Loucy (cell line): ENCODE measurements around the gene SURF1.
A peak's percentile ranks its signal among the peaks of the same experiment; 100 is the strongest.

Source experiments
- H2AFZ ChIP-seq: fragments of 200-600 bp; sonication (generic); 2 replicates; pipeline ENCODE4 v1.6.0; 2016; ENCODE audit warnings: antibody characterized with exemption, mild to moderate bottlenecking, low read length, moderate library complexity
- H3F3A ChIP-seq: fragments of 200-600 bp; 2 replicates; pipeline ENCODE4 v1.6.0; 2016; ENCODE audit warnings: antibody characterized with exemption, low read depth, mild to moderate bottlenecking
- H3K27me3 ChIP-seq: fragments of 200-600 bp; sonication (generic); 2 replicates; pipeline ENCODE4 v1.6.1; 2014; ENCODE audit warnings: low read length, mild to moderate bottlenecking; ENCODE audit not compliant: insufficient read depth, poor library complexity, severe bottlenecking
- H3K36me3 ChIP-seq: fragments of 200-600 bp; sonication (generic); 2 replicates; pipeline ENCODE4 v1.6.1; 2016; ENCODE audit warnings: low read length; ENCODE audit not compliant: insufficient read depth
- H3K4me1 ChIP-seq: fragments of 200-600 bp; sonication (generic); 2 replicates; pipeline ENCODE4 v1.5.1; 2014; ENCODE audit warnings: low read length, mild to moderate bottlenecking; ENCODE audit not compliant: insufficient read depth, poor library complexity, severe bottlenecking
- H3K4me2 ChIP-seq: fragments of 200-600 bp; sonication (generic); 2 replicates; pipeline ENCODE4 v1.6.0; 2014; ENCODE audit warnings: antibody characterized with exemption, low read length, low read depth, mild to moderate bottlenecking; ENCODE audit not compliant: poor library complexity, severe bottlenecking
- H3K4me3 ChIP-seq: fragments of 200-600 bp; sonication (generic); 2 replicates; pipeline ENCODE4 v1.5.1; 2014; ENCODE audit warnings: low read length, mild to moderate bottlenecking, mixed read lengths; ENCODE audit not compliant: poor library complexity, severe bottlenecking
- H3K79me2 ChIP-seq: fragments of 200-600 bp; sonication (generic); 2 replicates; pipeline ENCODE4 v1.6.1; 2014; ENCODE audit warnings: low read length; ENCODE audit not compliant: insufficient read depth
- H3K9ac ChIP-seq: fragments of 200-600 bp; sonication (generic); 2 replicates; pipeline ENCODE4 v1.6.0; 2014; ENCODE audit warnings: mild to moderate bottlenecking, low read depth, low read length, moderate library complexity; ENCODE audit not compliant: poor library complexity, severe bottlenecking
- H3K9me2 ChIP-seq: fragments of 200-600 bp; sonication (generic); replicated peaks from 2 replicates; pipeline ENCODE4 v1.6.1; 2016; ENCODE audit warnings: low read depth, low read length, mixed read lengths
- H3K9me3 ChIP-seq: fragments of 200-600 bp; sonication (generic); 2 replicates; pipeline ENCODE4 v1.6.1; 2014; ENCODE audit warnings: mild to moderate bottlenecking, antibody characterized with exemption, low read length, low read depth; ENCODE audit not compliant: insufficient read depth
- H4K20me1 ChIP-seq: fragments of 200-600 bp; sonication (generic); 2 replicates; pipeline ENCODE4 v1.6.0; 2014; ENCODE audit warnings: antibody characterized with exemption, low read length, mild to moderate bottlenecking; ENCODE audit not compliant: insufficient read depth, poor library complexity, severe bottlenecking
- CTCF ChIP-seq: fragments of 200-600 bp; sonication (generic); conservative IDR thresholded peaks from 2 replicates; pipeline ENCODE4 v1.5.1; 2014; ENCODE audit warnings: mild to moderate bottlenecking, antibody characterized with exemption, low read length
- EZH2phosphoT487 ChIP-seq: fragments of 200-600 bp; IDR thresholded peaks from 2 replicates; pipeline ENCODE4 v1.6.1; 2018; ENCODE audit warnings: antibody characterized with exemption, mild to moderate bottlenecking, moderate library complexity, borderline replicate concordance

The SURF1 gene

GRCh38 chr9:133361507-133362092 is 5.3 kb upstream of the SURF1 start:
- H3K9me2 ChIP-seq: no peaks in the 10 kb centered on the region
- TF ChIP-seq CTCF (no peak), EZH2phosphoT487 (no peak)
- peaks cover 70% of the 10 kb centered on the region; the same call in 1 of the 2 replicates for H3K36me3 ChIP-seq
- no peaks in the 10 kb centered on the region for H3F3A ChIP-seq
- peaks cover 40% of the 10 kb centered on the region for H4K20me1 ChIP-seq
- H2AFZ ChIP-seq: no peak overlapping the region
- H3K9me3 ChIP-seq: no peaks in the 10 kb centered on the region
- no peak overlapping the region for H3K4me3 ChIP-seq
- no peak overlapping the region for H3K9ac ChIP-seq
- H3K4me1 ChIP-seq: peaks cover 6% of the 10 kb centered on the region
- H3K79me2 ChIP-seq: peaks cover 58% of the 10 kb centered on the region
- H3K27me3 ChIP-seq: no peaks in the 10 kb centered on the region
- no peak overlapping the region for H3K4me2 ChIP-seq

GRCh38 chr9:133360400-133361393 is 4.4 kb upstream of the SURF1 start:
- no peak overlapping the region for H3K4me3 ChIP-seq
- peaks cover 35% of the 10 kb centered on the region for H4K20me1 ChIP-seq
- H2AFZ ChIP-seq: no peak overlapping the region
- H3K4me1 ChIP-seq: peaks cover 6% of the 10 kb centered on the region
- H3K9me2 ChIP-seq: no peaks in the 10 kb centered on the region
- H3K4me2 ChIP-seq: no peak overlapping the region
- H3K36me3 ChIP-seq: peaks cover 61% of the 10 kb centered on the region; the same call in 1 of the 2 replicates
- H3K9ac ChIP-seq: no peak overlapping the region
- no peaks in the 10 kb centered on the region for H3K9me3 ChIP-seq
- H3K27me3 ChIP-seq: no peaks in the 10 kb centered on the region
- H3F3A ChIP-seq: no peaks in the 10 kb centered on the region
- TF ChIP-seq CTCF (no peak), EZH2phosphoT487 (no peak)
- peaks cover 54% of the 10 kb centered on the region for H3K79me2 ChIP-seq

GRCh38 chr9:133359399-133360175 is 3.3 kb upstream of the SURF1 start:
- Histone ChIP-seq H3K79me2 (peaks cover 54% of the 10 kb centered on the region), H3K27me3 (no peaks in the 10 kb centered on the region), H3K4me1 (peaks cover 8% of the 10 kb centered on the region), H4K20me1 (peaks cover 30% of the 10 kb centered on the region), H3K9me3 (no peaks in the 10 kb centered on the region), H3K9me2 (no peaks in the 10 kb centered on the region), H3K4me3 (no peak overlapping the region), H3K4me2 (no peak overlapping the region), H3F3A (no peaks in the 10 kb centered on the region), H3K36me3 (peaks cover 50% of the 10 kb centered on the region; the same call in 1 of the 2 replicates), H3K9ac (no peak overlapping the region), H2AFZ (no peak overlapping the region)
- TF ChIP-seq EZH2phosphoT487 (no peak), CTCF (peak; percentile 63)
